H9 (cell line): ENCODE results near the gene GSS. TPM values are rescaled to one million over a fixed set of nuclear protein-coding genes. Genes with fewer than 3 reads are reported as not detected.

Source experiments
- DNase-seq: peaks from one replicate; pipeline ENCODE4 v3.0.0-alpha.2; 2017
- H2AFZ ChIP-seq: one replicate; pipeline ENCODE4 v1.6.1; 2013; ENCODE audit warnings: mild to moderate bottlenecking, low read length, control low read depth, moderate library complexity
- H2AK5ac ChIP-seq: 2 replicates; pipeline ENCODE4 v1.6.1; 2013; ENCODE audit warnings: low read length, control low read depth, mixed read lengths; ENCODE audit not compliant: insufficient read length
- H2BK120ac ChIP-seq: one replicate; pipeline ENCODE4 v1.6.1; 2013; ENCODE audit warnings: low read depth, mild to moderate bottlenecking, low read length, control low read depth, inconsistent platforms; ENCODE audit not compliant: poor library complexity, severe bottlenecking
- H2BK12ac ChIP-seq: 2 replicates; pipeline ENCODE4 v1.6.1; 2013; ENCODE audit warnings: low read length, control low read depth, mixed read lengths, low read depth; ENCODE audit not compliant: insufficient read length
- H2BK15ac ChIP-seq: 2 replicates; pipeline ENCODE4 v1.6.1; 2013; ENCODE audit warnings: low read depth, low read length, control low read depth
- H2BK20ac ChIP-seq: one replicate; pipeline ENCODE4 v1.6.1; 2013; ENCODE audit warnings: low read depth, mild to moderate bottlenecking, low read length, control low read depth, inconsistent platforms; ENCODE audit not compliant: poor library complexity, severe bottlenecking
- H2BK5ac ChIP-seq: 2 replicates; pipeline ENCODE4 v1.6.1; 2013; ENCODE audit warnings: low read length, control low read depth, mixed read lengths; ENCODE audit not compliant: insufficient read length
- H3K14ac ChIP-seq: 2 replicates; pipeline ENCODE4 v1.6.1; 2013; ENCODE audit warnings: low read length, control low read depth; ENCODE audit not compliant: insufficient read depth
- H3K18ac ChIP-seq: 2 replicates; pipeline ENCODE4 v1.6.1; 2013; ENCODE audit warnings: low read depth, mild to moderate bottlenecking, mixed read lengths, low read length, control low read depth; ENCODE audit not compliant: insufficient read length
- H3K23ac ChIP-seq: 2 replicates; pipeline ENCODE4 v1.6.1; 2013; ENCODE audit warnings: low read length, control low read depth, mixed read lengths, low read depth; ENCODE audit not compliant: insufficient read length
- H3K23me2 ChIP-seq: 2 replicates; pipeline ENCODE4 v1.6.1; 2013; ENCODE audit warnings: low read depth, mild to moderate bottlenecking, mixed read lengths, low read length, control low read depth; ENCODE audit not compliant: insufficient read length, poor library complexity, severe bottlenecking
- H3K27ac ChIP-seq: 2 replicates; pipeline ENCODE4 v1.5.1; 2013; ENCODE audit warnings: low read length, control low read depth, mixed read lengths, low read depth; ENCODE audit not compliant: insufficient read length
- H3K27me3 ChIP-seq: 2 replicates; pipeline ENCODE4 v1.6.1; 2013; ENCODE audit warnings: low read length, control low read depth, inconsistent platforms; ENCODE audit not compliant: insufficient read depth
- H3K4ac ChIP-seq: 2 replicates; pipeline ENCODE4 v1.6.1; 2013; ENCODE audit warnings: low read depth, mild to moderate bottlenecking, control low read depth, inconsistent platforms, low read length, moderate library complexity
- H3K4me1 ChIP-seq: 2 replicates; pipeline ENCODE4 v1.6.1; 2013; ENCODE audit warnings: low read length, control low read depth, inconsistent platforms; ENCODE audit not compliant: insufficient read depth
- H3K4me2 ChIP-seq: 2 replicates; pipeline ENCODE4 v1.6.1; 2013; ENCODE audit warnings: low read length, control low read depth, mixed read lengths; ENCODE audit not compliant: insufficient read length, insufficient read depth
- H3K56ac ChIP-seq: 2 replicates; pipeline ENCODE4 v1.6.1; 2013; ENCODE audit warnings: low read depth, mild to moderate bottlenecking, mixed read lengths, low read length, control low read depth; ENCODE audit not compliant: insufficient read length
- H3K79me1 ChIP-seq: 2 replicates; pipeline ENCODE4 v1.6.1; 2013; ENCODE audit warnings: low read depth, mild to moderate bottlenecking, moderate library complexity, low read length, control low read depth, inconsistent platforms; ENCODE audit not compliant: insufficient read depth, poor library complexity, severe bottlenecking
- H3K79me2 ChIP-seq: 2 replicates; pipeline ENCODE4 v1.6.1; 2013; ENCODE audit warnings: low read length, control low read depth, inconsistent platforms; ENCODE audit not compliant: insufficient read depth
- H3K9ac ChIP-seq: 2 replicates; pipeline ENCODE4 v1.6.1; 2013; ENCODE audit warnings: low read length, control low read depth, mixed read lengths; ENCODE audit not compliant: insufficient read length; ENCODE audit errors: extremely low read depth
- H3K9me3 ChIP-seq: one replicate; pipeline ENCODE4 v1.6.1; 2013; ENCODE audit warnings: low read depth, low read length, inconsistent platforms; ENCODE audit not compliant: control insufficient read depth
- H3T11ph ChIP-seq: one replicate; pipeline ENCODE4 v1.6.1; 2013; ENCODE audit warnings: mild to moderate bottlenecking, low read length, control low read depth, inconsistent platforms
- H4K20me1 ChIP-seq: one replicate; pipeline ENCODE4 v1.6.1; 2013; ENCODE audit not compliant: control insufficient read depth, insufficient read length, insufficient read depth
- H4K5ac ChIP-seq: 2 replicates; pipeline ENCODE4 v1.6.1; 2013; ENCODE audit warnings: low read depth, mild to moderate bottlenecking, mixed read lengths, low read length, control low read depth; ENCODE audit not compliant: insufficient read length
- H4K8ac ChIP-seq: replicated peaks from 2 replicates; pipeline ENCODE4 v1.6.1; 2013; ENCODE audit warnings: low read length, control low read depth, mixed read lengths, low read depth; ENCODE audit not compliant: insufficient read length
- H4K91ac ChIP-seq: 2 replicates; pipeline ENCODE4 v1.6.1; 2013; ENCODE audit warnings: low read depth, mild to moderate bottlenecking, moderate library complexity, mixed read lengths, low read length, control low read depth; ENCODE audit not compliant: insufficient read length
- H3K27ac Mint-ChIP-seq, 3 experiments: 2 replicates in 2 of 3; 3 replicates in 1 of 3; pipeline ENCODE4 v1.8.0; 2020 to 2021; ENCODE audit warnings: mixed read lengths in 3 of 3, mild to moderate bottlenecking in 1 of 3, moderate library complexity in 1 of 3
- H3K27me3 Mint-ChIP-seq: 2 replicates; pipeline ENCODE4 v1.8.0; 2021; ENCODE audit warnings: low read depth, mild to moderate bottlenecking, moderate library complexity, mixed read lengths
- H3K36me3 Mint-ChIP-seq, 3 experiments: 2 replicates in 2 of 3; 3 replicates in 1 of 3; pipeline ENCODE4 v1.8.0; 2020 to 2021; ENCODE audit warnings: low read depth in 3 of 3, mixed read lengths in 3 of 3; ENCODE audit not compliant: insufficient read depth in 1 of 3
- H3K4me1 Mint-ChIP-seq, 2 experiments: 2 replicates each; pipeline ENCODE4 v1.8.0; 2020; ENCODE audit warnings: mixed read lengths in 2 of 2
- H3K4me3 Mint-ChIP-seq, 2 experiments: 2 replicates in 1 of 2; 3 replicates in 1 of 2; pipeline ENCODE4 v1.8.0; 2020 to 2021; ENCODE audit warnings: mild to moderate bottlenecking in 2 of 2, mixed read lengths in 2 of 2, moderate library complexity in 1 of 2
- H3K9me3 Mint-ChIP-seq, 2 experiments: 2 replicates in 1 of 2; 3 replicates in 1 of 2; pipeline ENCODE4 v1.8.0; 2020; ENCODE audit warnings: mild to moderate bottlenecking in 2 of 2, mixed read lengths in 2 of 2, moderate library complexity in 1 of 2
- total RNA-seq: library from RNA; stranded (reverse); gene quantifications from 2 replicates; pipeline ENCODE4 v1.2.1, GENCODE V29; 2021
- TF ChIP-seq, protein P1 (sequence below): fragments of 200-600 bp; sonication (generic); conservative IDR thresholded peaks from 3 replicates; pipeline ENCODE4 v1.8.0; 2021; ENCODE audit warnings: antibody characterized with exemption, mild to moderate bottlenecking

Gene GSS
- total RNA-seq, 1 experiment from 2014 or later, result 48.5 TPM

DNA sequence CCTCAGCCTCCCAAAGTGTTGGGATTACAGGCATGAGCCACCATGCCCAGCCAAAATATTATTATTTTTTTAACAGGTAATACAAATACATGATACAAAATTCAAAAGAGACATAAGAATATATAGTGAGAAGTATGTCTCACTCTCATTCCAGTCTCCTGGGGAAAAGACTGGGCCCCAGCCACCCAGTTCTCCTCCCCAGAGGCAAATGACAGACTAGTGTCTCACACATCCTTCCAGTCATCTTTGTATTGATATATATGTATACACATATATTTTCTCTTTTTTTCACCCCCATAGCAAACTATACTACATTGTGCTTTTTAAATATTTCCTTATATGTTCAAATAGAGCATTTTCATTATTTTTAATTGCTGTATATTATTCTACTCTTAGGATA lies 8.3 kb downstream of the GSS start:
- Histone ChIP-seq H3K18ac (no peak overlapping the region), H4K5ac (no peak overlapping the region), H3T11ph (no peak overlapping the region), H3K9me3 (no peaks in the 10 kb centered on the region), H4K8ac (no peak overlapping the region), H3K14ac (no peak overlapping the region), H2AFZ (no peak overlapping the region), H3K79me2 (no peaks in the 10 kb centered on the region), H3K27me3 (no peaks in the 10 kb centered on the region), H2BK15ac (no peak overlapping the region), H2AK5ac (no peak overlapping the region), H3K4ac (no peak overlapping the region), H4K91ac (no peak overlapping the region), H3K9ac (no peak overlapping the region), H3K56ac (no peak overlapping the region), H2BK120ac (no peak overlapping the region), H3K23me2 (no peaks in the 10 kb centered on the region), H2BK12ac (no peak overlapping the region), H4K20me1 (no peaks in the 10 kb centered on the region), H3K4me1 (no peaks in the 10 kb centered on the region), H2BK5ac (no peak overlapping the region), H3K79me1 (no peaks in the 10 kb centered on the region), H2BK20ac (no peak overlapping the region), H3K23ac (no peak overlapping the region), H3K4me2 (no peak overlapping the region), H3K27ac (no peak overlapping the region)
- no peak for DNase-seq
- H3K27ac Mint-ChIP-seq, result no peak overlapping the region
- H3K27me3 Mint-ChIP-seq, result no peaks in the 10 kb centered on the region
- no peaks in the 10 kb centered on the region for H3K9me3 Mint-ChIP-seq
- TF ChIP-seq, protein P1, sequence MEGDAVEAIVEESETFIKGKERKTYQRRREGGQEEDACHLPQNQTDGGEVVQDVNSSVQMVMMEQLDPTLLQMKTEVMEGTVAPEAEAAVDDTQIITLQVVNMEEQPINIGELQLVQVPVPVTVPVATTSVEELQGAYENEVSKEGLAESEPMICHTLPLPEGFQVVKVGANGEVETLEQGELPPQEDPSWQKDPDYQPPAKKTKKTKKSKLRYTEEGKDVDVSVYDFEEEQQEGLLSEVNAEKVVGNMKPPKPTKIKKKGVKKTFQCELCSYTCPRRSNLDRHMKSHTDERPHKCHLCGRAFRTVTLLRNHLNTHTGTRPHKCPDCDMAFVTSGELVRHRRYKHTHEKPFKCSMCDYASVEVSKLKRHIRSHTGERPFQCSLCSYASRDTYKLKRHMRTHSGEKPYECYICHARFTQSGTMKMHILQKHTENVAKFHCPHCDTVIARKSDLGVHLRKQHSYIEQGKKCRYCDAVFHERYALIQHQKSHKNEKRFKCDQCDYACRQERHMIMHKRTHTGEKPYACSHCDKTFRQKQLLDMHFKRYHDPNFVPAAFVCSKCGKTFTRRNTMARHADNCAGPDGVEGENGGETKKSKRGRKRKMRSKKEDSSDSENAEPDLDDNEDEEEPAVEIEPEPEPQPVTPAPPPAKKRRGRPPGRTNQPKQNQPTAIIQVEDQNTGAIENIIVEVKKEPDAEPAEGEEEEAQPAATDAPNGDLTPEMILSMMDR, result no peak
- H3K4me1 Mint-ChIP-seq, result peaks cover 5 to 10% of the 10 kb centered on the region in 2 experiments; a peak in 3 of 4 replicates
- no peak overlapping the region for H3K4me3 Mint-ChIP-seq
- peaks cover 0 to 30% (median 15%) of the 10 kb centered on the region in 3 experiments; a peak in 5 of 7 replicates for H3K36me3 Mint-ChIP-seq
